ENCODE data around the gene RHBG. TPM values are rescaled to one million over a fixed set of nuclear protein-coding genes. Genes with fewer than 3 reads are reported as not detected.
A peak's percentile ranks its signal among the peaks of the same experiment; 100 is the strongest.

The RHBG gene
- total and polyA plus RNA-seq, 2 experiments from 2014 or later: 1.2 to 1.6 TPM

- ATAC-seq (peak; percentile 15), DNase-seq (ENCODE audit: low spot score) (peak; percentile 89)
- H3K27ac ChIP-seq (ENCODE audit: low read depth): no peak overlapping the region
- peaks cover 100% of the 10 kb centered on the region for H3K27me3 ChIP-seq (ENCODE audit: insufficient read depth)
- H3K4me3 ChIP-seq: peak overlapping the region; percentile 47
- peaks cover 62% of the 10 kb centered on the region for H3K4me1 Mint-ChIP-seq
- peaks cover 100% of the 10 kb centered on the region for H3K27me3 Mint-ChIP-seq (ENCODE audit: insufficient read depth, low read depth, poor library complexity)
- peaks cover 45% of the 10 kb centered on the region for H3F3A ChIP-seq (replicated peaks; ENCODE audit: low read depth)
- peaks cover 36% of the 10 kb centered on the region for H4K20me1 ChIP-seq (replicated peaks; ENCODE audit: insufficient read depth)
- peaks cover 62% of the 10 kb centered on the region for H3K4me1 ChIP-seq (ENCODE audit: insufficient read depth)
- H3K4me2 ChIP-seq: peak overlapping the region; percentile 72
- H3K36me3 ChIP-seq (ENCODE audit: insufficient read depth): no peaks in the 10 kb centered on the region; the same call in 1 of the 2 replicates
- no peaks in the 10 kb centered on the region for H3K9me2 ChIP-seq (ENCODE audit: insufficient read depth)
- no peak overlapping the region for H2AFZ ChIP-seq
- TF ChIP-seq CTCF (conservative IDR thresholded peaks at IDR 0.05; ENCODE audit: low read depth in 2 of 2): no peak
- no peak for TF ChIP-seq REST (IDR thresholded peaks at IDR 0.05; ENCODE audit: unreplicated experiment)
- peak; percentile 71 for TF ChIP-seq EZH2 (IDR thresholded peaks at IDR 0.05; ENCODE audit: low read depth, unreplicated experiment)
- no peak for TF ChIP-seq ETS1 (IDR thresholded peaks at IDR 0.05)
- no peak for TF ChIP-seq EZH2phosphoT487 (IDR thresholded peaks at IDR 0.05; ENCODE audit: unreplicated experiment)
- TF ChIP-seq NANOG (IDR thresholded peaks at IDR 0.05; ENCODE audit: borderline replicate concordance): no peak
- TF ChIP-seq STAT1 (IDR thresholded peaks at IDR 0.05; ENCODE audit: unreplicated experiment): no peak
- no peak for TF ChIP-seq POLR2AphosphoS5 (IDR thresholded peaks at IDR 0.05; ENCODE audit: low read depth)
- peak overlapping the region; percentile 52 for H3K4me3 Mint-ChIP-seq
- H3K36me3 Mint-ChIP-seq (ENCODE audit: low read depth): no peaks in the 10 kb centered on the region; the same call in 2 of the 3 replicates
- no peak overlapping the region for H3K27ac Mint-ChIP-seq
- no peaks in the 10 kb centered on the region for H3K79me2 ChIP-seq (replicated peaks; ENCODE audit: insufficient read depth)
- H3K9me3 Mint-ChIP-seq: peaks cover 3% of the 10 kb centered on the region; the same call in 1 of the 3 replicates
These were observed 63.6 kb downstream of the RHBG start for GRCh38 chr1:156432669-156433018.

- Histone ChIP-seq H3K27ac (ENCODE audit: low read depth) (no peak overlapping the region), H2AFZ (no peak overlapping the region), H4K20me1 (replicated peaks; ENCODE audit: insufficient read depth) (peaks cover 36% of the 10 kb centered on the region), H3K4me3 (peak overlapping the region; percentile 47; the same call in 1 of the 2 replicates), H3K4me2 (peak overlapping the region; percentile 72), H3F3A (replicated peaks; ENCODE audit: low read depth) (peaks cover 45% of the 10 kb centered on the region), H3K79me2 (replicated peaks; ENCODE audit: insufficient read depth) (no peaks in the 10 kb centered on the region), H3K36me3 (ENCODE audit: insufficient read depth) (no peaks in the 10 kb centered on the region; the same call in 1 of the 2 replicates), H3K9me2 (ENCODE audit: insufficient read depth) (no peaks in the 10 kb centered on the region), H3K27me3 (ENCODE audit: insufficient read depth) (peaks cover 100% of the 10 kb centered on the region), H3K4me1 (ENCODE audit: insufficient read depth) (peaks cover 64% of the 10 kb centered on the region)
- Mint-ChIP-seq H3K27me3 (ENCODE audit: insufficient read depth, low read depth, poor library complexity) (peaks cover 100% of the 10 kb centered on the region), H3K4me1 (peaks cover 65% of the 10 kb centered on the region), H3K36me3 (ENCODE audit: low read depth) (no peaks in the 10 kb centered on the region; the same call in 2 of the 3 replicates), H3K9me3 (peaks cover 3% of the 10 kb centered on the region; the same call in 1 of the 3 replicates), H3K27ac (no peak overlapping the region), H3K4me3 (no peak overlapping the region; the same call in 2 of the 3 replicates)
- ATAC-seq (no peak), DNase-seq (ENCODE audit: low spot score) (no peak)
- TF ChIP-seq EZH2phosphoT487 (IDR thresholded peaks at IDR 0.05; ENCODE audit: unreplicated experiment): peak; percentile 26
- no peak for TF ChIP-seq ZNF331 (CRISPR knock-in tag; IDR thresholded peaks at IDR 0.05; ENCODE audit: low read depth)
- peak; percentile 40 for TF ChIP-seq EZH2 (IDR thresholded peaks at IDR 0.05; ENCODE audit: low read depth, unreplicated experiment)
- no peak for TF ChIP-seq ZNF114 (CRISPR knock-in tag; IDR thresholded peaks at IDR 0.05)
- TF ChIP-seq ETS1 (IDR thresholded peaks at IDR 0.05): no peak
These were observed 64.0 kb downstream of the RHBG start for GRCh38 chr1:156433032-156433431.

Data from GM23338 (cell line).